Measurements from ENCODE around the gene TPH2.
A peak's percentile ranks its signal among the peaks of the same experiment; 100 is the strongest.

The TPH2 gene

DNA sequence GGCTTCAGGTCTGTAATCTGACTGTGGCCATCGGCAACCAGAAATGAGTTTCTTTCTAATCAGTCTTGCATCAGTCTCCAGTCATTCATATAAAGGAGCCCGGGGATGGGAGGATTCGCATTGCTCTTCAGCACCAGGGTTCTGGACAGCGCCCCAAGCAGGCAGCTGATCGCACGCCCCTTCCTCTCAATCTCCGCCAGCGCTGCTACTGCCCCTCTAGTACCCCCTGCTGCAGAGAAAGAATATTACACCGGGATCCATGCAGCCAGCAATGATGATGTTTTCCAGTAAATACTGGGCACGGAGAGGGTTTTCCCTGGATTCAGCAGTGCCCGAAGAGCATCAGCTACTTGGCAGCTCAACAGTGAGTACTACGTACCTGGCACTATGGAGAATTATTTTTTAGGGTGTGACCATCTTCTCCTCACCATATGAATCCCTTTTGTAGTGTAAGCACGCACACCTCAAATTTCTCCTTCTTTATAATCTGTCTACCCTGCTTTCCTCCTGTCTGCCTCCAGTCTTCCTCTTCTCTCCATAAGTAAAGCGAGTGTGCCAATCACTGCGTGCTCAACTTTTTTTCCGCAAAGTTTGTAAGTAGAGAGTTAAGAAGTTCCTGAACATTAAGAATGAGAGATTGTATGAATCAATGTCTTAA is at the start of gene TPH2:
TPH2 (plus strand) TSS at position 118 of the 658 bp plus-strand sequence; CDS start at position 260, 142 bp downstream.
- DNase-seq (ENCODE audit: low spot score) = peak; percentile 57

DNA sequence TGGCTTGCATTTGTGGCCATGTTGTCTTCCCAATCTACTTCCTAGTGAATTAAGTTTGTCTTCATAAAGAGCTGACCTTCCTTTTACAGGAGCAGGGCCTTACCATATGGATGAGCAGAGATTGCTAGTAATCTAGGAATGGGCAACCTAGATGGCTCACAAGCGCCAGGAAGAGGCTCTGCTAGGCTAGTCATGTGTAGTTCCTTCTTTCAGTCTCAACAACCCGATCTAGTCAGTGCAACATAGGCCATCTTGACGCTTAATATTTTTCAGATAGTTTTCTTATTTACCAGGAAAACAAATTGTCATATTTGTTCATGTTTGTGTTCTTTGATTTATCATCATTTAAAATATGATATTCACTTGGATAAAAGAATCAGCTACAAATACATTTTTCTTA is 48.2 kb upstream of the TPH2 start:
- no peak for DNase-seq (ENCODE audit: low spot score)

DNA sequence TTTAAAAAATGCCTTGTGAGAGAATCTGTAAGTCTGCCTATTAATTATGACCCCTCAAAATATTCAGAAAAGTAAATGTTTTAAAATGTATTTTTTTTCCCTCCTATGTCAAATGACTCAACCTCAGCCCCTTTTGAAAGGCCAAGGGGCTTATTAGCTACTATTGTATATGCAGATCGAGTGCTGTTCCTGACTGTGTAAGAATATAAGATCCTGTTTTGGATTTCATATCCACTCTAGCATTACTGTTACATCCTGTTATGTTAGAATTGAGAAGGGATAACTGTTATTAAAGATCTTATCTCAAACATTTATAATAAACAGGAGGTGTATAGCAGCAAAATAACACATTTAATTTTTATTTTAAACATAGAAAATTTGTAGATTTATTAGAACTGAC is 46.6 kb upstream of the TPH2 start:
- DNase-seq (ENCODE audit: low spot score) = no peak

- DNase-seq (ENCODE audit: low spot score) = no peak
Measured at GRCh38 chr12:71896205-71896882, 42.3 kb upstream of the TPH2 start.

DNA sequence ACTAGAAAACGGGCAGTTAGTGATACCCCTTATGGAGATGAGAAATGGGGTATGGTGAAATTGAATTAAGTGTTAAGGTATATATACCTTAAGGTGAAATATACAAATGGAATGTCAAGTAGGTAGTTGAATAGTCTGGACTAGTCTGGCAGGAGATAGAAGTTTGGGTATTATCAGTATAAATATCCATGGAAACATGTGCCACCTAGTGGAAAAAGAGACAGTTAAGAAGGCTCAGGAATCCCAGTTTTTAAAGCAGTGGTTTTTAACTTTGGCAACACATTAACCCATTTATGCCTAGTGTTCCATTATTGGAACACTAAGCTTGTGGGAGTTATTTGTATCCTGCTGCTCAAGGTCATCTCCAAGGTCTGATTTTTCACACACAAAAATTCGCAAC is 38.6 kb upstream of the TPH2 start:
- DNase-seq (ENCODE audit: low spot score) = peak; percentile 7

- DNase-seq (ENCODE audit: low spot score) = no peak
Measured at GRCh38 chr12:71904629-71905028, 34.0 kb upstream of the TPH2 start.

GRCh38 chr12:71935594-71935993 is 3.1 kb upstream of the TPH2 start:
- DNase-seq (ENCODE audit: low spot score) = no peak

GRCh38 chr12:71940068-71940467 is 1.4 kb downstream of the TPH2 start:
- DNase-seq (ENCODE audit: low spot score) = no peak

DNA sequence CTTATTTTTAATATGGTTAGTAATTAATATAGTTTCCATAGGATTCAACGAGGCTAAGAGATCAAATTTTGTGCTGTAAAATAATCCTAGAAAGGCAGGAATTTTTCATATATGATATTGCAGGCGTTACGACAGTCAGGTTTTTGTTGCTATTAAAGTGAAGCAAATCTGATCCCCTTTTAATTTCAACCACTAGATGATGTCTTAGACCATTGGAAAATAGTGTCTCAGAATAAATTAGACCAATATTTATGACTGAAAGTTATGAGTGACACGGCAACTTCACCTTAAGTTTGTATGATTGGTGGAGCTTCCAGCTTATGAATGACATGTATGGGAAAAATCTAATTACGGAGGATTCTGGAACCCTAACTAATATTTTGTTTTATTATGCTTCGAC is 2.5 kb downstream of the TPH2 start:
- DNase-seq (ENCODE audit: low spot score) = no peak

DNA sequence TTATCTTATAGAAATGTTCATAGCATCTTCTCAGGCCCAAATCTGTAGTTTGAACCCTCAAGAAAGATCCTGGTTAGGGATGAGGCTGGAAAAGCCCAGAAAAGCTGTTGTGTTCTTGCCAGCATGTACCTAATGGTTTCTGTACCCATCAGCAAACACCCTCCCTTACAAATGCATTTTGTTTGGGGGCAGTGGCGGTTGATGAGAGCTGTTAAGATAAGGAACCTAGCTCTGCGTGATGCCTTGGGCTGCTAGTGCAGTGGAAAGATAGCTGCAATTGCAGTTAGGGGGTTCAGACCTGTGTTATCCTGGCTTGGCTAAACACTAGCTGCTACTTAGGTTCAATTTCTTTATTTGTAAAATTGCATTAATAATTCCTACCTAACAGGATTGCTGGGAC is 3.6 kb downstream of the TPH2 start:
- no peak for DNase-seq (ENCODE audit: low spot score)

- no peak for DNase-seq (ENCODE audit: low spot score)
Measured at GRCh38 chr12:71942703-71943102, 4.1 kb downstream of the TPH2 start.

DNA sequence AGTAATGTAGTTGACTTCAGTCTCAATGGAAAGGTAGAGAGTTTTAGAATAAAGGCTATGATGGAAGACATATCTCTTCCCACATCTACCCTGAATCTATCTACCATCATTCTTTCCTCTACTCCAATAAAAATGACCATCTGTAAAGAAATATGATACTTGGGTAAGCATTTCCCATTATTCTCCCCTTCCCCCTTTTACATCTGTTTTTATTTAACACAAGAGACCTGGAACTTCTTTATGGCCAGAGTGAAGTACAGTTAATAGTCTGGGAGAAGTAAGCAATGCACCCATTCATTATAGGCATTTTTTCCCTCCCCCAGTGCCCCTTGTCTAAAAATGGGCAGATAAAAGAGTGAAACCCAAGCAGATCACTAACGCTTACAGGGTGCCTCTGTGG is 6.5 kb downstream of the TPH2 start:
- no peak for DNase-seq (ENCODE audit: low spot score)

DNA sequence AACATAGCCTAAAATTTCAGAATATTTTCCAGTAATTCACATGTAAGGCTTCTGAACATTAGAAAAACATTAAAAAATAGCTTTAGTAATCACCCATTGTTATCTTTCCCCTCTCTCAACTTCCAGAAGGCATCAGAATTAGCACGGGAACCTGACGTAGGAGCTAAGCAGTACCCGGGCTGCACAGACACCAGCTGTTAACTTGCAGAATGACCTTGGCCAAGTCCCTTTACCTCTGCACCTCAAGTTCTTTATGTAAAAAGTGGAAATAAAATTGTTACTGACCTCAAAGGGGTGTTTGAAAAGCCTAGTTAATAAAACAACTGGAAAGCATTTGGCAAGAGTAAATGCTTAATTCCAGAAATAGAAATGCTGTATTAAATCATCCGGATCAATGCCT is 7.2 kb downstream of the TPH2 start:
- DNase-seq (ENCODE audit: low spot score) = no peak

- DNase-seq (ENCODE audit: low spot score) = peak; percentile 40
Measured at GRCh38 chr12:71947645-71948105, 9.0 kb downstream of the TPH2 start.

GRCh38 chr12:71948390-71948789 is 9.7 kb downstream of the TPH2 start:
- no peak for DNase-seq (ENCODE audit: low spot score)

DNA sequence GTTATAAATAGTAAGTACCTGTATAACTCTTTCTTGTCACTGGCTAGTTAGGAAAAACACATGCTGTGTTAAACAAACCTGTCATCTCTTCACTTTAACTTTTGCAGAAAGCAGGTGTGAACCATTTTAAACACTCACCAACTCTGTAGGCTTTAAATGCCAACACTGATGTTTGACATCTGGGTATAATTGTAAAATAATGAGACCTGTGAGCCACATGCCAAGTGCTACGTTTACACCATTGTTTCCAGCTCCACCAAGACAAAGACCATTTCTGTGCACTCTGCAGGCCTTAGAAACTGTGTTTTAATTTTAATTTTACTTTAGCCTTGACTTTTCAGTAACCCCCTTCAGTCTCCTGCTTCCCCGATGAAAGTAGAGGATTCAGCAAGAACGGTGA is 11.0 kb downstream of the TPH2 start:
- DNase-seq (ENCODE audit: low spot score) = no peak

DNA sequence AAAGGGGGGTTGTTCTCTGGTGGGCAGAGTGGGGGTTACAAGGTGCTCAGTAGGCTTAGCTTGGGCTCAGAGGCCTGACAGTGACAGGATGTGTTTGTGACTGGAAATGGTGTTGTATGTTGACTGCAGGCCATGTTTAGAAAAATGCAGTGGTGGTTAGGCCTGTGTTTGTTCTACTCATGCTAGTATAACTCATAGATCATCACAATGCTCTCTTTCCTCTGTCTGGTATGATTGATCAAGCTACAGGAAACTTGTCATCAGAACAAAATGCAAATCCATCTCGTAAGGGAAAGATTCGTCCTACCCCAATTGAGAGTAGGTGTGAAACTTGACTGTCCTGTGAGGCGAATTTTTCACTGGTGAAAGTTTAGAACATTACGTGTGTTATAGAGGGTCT is 11.8 kb downstream of the TPH2 start:
- DNase-seq (ENCODE audit: low spot score) = no peak

DNA sequence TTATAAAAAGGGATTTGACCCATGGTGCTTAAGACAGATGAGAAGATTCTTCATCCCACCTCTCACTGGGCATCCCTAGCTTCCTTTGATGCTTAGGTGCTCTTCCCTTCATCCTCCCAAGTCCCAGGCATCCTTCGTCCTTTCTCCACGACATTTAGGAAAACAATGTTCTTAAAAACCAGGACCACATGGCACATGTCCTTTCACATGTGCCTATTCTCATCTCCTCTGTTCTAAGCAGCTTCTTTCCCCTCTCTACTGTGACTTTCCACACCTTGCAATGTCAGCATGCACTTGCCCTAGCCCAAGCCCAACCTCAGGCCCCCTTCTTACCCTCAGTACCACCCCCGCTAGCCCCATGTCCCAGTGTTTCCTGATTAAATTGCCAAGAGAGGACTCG is 12.2 kb downstream of the TPH2 start:
- no peak for DNase-seq (ENCODE audit: low spot score)

- no peak for DNase-seq (ENCODE audit: low spot score)
Measured at GRCh38 chr12:71954083-71954778, 15.6 kb downstream of the TPH2 start.

DNA sequence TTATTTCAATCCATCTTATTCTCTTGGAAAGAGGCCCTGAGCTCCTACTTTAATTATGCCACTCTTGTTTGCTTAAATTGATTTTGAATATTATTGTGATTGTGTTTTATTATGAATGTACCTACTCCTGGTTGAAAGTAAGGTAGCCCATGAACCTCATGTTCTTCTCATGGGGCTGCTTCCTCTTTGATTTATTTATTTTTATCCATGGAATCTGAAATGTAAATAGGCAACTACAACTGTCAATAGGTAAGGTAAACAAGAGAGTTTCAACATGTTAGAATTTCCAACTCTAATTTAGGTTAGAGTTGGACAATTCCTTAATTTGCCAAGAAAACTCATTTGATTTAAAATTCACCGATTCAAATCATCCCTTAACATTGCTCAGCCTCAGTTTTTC is 16.2 kb downstream of the TPH2 start:
- no peak for DNase-seq (ENCODE audit: low spot score)

- no peak for DNase-seq (ENCODE audit: low spot score)
Measured at GRCh38 chr12:71955970-71956369, 17.3 kb downstream of the TPH2 start.

DNA sequence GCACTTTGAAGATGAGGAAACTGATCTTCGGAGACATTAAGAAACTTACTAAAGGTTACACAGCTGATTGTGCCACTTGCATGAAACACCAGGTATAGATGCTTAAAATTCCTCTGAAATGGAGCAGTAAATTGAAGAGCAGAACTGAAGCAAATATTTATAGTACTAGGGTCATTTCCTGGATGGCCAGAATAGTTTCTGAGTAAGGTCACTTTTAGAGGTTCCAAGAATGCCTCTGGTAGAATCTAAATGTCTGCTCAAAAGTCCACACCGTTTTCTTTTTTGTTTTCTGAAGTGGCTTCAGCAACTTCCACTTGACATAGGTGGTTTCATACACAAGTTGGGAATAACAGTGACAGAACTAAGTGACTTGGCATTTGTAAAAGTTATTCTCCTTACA is 19.4 kb downstream of the TPH2 start:
- no peak for DNase-seq (ENCODE audit: low spot score)

- DNase-seq (ENCODE audit: low spot score) = no peak
Measured at GRCh38 chr12:71958457-71958856, 19.8 kb downstream of the TPH2 start.

Measured in HuH-7 (cell line).